Measurements from ENCODE around the gene CAPN13.

CAPN13 gene

DNA sequence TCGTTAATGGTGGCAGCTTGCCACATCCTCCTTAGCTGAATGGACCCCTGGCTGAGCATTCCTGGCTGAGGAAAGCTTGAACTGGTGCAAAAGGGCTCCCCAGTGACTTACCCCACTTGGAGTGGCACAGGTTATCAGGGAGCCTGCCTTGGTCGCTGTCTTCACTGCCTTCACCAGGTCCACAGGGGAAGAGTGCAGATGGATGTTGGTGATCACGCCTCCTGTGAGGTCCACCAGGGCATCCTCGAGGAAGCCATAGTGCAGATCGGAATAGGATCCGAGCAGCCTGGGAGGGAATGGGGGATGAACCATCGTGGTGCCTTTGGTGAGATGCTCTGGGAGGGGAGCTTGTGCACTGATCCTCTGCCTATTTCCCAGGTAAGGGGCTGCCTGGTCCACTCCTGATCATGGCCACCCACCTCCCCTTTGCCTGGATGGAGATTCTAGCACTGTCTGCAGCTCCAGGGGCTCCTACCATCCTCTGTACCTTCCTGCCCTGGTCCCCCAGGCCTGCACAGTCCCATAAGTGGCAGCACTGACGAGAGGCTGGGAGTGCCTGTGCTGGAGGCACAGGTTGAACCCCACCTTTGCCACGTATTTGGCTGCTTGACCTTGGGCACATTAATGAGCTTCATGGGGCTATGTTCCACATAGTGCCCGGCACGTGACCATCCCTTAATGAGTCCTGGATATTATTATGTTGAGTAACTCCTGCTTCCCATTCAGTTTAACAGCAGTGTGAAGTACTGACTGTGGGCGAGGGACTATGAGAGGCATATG lies 43.0 kb downstream of the CAPN13 start:
- DNase-seq: no peak

- DNase-seq: no peak
Measured at GRCh38 chr2:30763151-30763660, 44.0 kb downstream of the CAPN13 start.

GRCh38 chr2:30761226-30761625 lies 46.0 kb downstream of the CAPN13 start:
- no peak for DNase-seq

GRCh38 chr2:30759481-30759880 lies 47.8 kb downstream of the CAPN13 start:
- no peak for DNase-seq

DNA sequence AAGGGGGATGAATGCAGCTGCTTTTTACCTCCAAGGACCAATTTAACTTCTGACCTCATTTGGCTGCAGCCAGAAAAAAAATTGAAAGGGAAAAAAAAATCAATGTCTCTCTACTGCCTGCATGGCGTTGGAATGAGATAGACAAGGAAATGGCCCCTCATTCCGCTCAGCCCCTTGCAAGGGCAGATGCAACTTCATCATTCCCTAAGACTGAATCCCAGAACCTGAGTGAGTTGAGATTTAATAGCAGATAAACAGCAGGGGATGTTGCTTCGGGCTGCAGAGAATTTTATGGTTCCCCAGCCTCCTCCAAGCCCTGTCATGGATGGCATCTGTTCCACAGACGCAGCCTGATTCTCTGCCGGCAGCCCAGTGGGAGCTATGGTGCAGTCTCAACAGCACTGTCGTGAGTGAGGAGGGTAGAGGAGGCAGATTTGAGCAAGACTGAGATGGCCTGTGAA lies 49.0 kb downstream of the CAPN13 start:
- DNase-seq: no peak

DNA sequence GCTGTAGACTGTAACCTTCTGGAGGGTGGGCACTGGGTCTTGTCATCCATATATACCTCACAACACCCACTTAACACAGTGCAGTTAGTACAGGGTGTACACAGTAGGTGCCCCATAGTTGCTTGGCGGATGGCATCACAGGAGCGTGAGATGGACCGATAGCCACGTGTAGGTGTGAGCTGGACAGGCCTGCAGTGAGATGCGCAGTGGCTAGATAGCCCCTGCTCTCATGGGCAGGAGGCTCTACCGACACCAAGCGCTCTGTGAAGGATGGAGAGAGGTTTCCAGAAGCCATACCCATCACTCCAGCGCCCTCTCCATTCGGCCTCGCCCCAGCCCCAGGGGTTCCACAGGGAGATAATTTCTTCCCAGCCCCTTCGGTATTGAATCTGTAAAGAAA lies 49.5 kb downstream of the CAPN13 start:
- no peak for DNase-seq

DNA sequence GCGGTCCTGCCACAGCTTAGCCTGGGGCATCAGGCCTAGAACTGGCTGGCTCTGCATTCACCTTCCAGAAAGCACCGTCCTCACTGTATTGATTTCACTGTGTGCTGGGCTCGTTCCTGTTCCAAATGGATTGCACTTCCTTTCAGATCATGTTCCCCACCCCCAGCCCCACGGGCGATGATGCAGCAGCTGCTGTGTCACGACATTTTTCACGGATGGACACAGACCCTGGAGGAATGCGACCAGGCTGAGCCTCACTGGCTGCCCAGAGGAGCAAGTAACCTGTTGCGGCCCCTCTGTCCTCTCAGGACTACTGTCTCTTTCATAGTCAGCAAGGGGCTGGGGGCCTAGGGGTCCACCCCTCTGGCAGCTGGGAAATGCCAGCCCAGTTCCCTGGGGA lies 50.3 kb downstream of the CAPN13 start:
- DNase-seq: no peak

DNA sequence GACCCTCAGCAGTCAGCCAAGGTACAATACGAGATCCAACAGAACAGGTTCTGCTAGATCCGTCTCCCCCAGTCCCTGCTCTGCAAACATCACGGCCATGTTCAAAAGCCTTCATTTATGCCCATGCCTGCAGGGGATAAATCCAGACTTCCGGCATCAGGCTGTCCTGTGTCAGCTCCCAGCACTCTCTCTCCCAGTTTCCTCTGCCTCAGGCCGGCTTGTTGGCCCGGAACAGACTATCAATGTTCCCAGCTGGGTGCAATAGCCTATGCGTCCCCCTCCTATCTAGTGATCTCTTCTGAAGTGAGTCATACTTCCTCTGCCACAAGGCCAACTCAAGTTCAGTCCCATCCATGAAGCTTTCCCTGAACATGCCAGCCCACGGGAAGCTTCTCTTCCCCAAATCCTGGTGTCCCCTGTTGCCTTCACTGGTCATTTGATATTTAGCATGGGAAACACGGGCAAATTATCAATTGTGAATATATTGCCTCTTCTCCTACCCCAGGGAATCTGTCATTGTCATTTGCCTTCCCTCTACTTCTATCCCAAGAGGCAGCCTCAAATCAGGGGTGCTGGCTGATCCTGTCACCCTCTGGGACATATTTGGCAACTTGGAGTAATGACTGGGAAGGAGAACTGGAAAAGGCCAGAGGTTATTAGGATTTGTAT lies 51.1 kb downstream of the CAPN13 start:
- no peak for DNase-seq

DNA sequence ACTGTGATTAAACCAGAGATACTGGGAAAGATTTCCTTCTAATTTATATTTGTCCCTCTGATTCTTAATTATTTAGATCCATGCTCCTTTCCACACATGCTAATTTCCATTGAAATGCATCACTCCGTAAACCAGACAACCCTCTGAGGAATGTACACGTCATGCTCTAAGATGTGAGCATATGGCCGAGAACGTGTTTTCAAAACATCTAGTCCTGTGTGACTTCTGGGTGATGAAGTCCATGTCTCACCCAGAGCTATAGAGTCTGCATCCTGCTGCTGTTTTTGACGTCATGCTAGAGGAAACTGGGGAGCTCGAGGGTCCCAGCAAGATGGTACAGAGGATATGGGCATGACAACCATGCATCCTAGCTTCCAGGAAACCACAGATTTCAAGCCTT lies 53.6 kb downstream of the CAPN13 start:
- no peak for DNase-seq

DNA sequence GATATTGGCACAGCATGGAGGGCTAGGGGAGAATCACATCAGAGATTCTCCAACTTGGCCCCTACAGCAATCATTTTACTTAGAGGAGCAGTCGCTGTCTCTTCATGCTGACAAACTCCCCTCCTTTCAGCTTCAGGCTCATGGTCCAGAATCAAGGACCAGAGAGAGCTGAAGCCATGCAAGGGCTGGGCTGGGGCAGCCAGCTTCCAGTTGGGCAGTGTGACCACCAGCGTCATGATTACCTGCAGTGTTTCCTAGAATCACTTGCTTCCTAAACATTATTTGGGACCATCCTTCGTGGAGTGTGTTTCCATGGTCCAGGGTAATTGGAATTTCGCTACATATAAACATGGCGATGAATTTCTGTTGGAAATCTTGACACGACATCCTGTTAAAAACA lies 54.4 kb downstream of the CAPN13 start:
- DNase-seq: no peak

DNA sequence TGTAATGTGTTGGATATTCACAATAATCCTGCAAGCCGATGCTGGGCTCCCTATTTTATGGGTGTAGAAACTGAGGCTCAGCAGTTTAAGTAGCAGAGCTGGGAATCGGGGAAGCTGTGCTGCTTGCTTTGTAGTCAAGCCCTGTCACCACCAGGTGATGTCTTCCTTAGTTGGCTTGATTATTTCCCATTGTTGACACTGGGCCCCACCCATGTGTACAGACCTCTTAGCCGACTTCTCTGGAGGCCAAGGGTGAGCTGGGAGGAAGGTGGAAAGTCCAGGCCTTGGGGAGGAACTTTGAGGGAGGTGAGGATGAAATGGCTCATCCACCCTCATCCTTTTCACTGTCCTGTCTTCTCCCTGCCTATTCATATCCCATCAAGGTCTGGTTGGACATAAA lies 60.0 kb downstream of the CAPN13 start:
- DNase-seq: no peak

DNA sequence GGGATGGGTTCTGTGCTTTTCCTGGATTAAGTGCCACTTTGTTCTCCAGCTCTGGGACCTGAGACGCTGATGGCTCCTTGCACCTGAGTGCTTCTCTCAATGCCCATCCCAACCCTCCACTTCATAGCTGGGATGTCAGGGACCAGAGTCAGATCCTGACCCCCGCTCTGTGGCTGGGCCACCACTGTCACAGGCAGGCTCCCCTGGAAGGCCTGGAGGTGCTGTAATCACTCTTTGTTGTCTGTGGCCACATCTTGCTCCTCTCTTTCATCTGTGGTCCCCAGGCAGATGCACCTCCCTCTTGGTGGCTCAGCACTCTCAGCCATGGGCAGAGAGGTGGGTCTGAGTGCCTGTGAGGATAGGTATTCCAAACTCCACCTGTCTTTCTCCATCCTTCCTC lies 62.4 kb downstream of the CAPN13 start:
- DNase-seq: no peak

GRCh38 chr2:30741576-30741975 lies 65.7 kb downstream of the CAPN13 start:
- DNase-seq: no peak

DNA sequence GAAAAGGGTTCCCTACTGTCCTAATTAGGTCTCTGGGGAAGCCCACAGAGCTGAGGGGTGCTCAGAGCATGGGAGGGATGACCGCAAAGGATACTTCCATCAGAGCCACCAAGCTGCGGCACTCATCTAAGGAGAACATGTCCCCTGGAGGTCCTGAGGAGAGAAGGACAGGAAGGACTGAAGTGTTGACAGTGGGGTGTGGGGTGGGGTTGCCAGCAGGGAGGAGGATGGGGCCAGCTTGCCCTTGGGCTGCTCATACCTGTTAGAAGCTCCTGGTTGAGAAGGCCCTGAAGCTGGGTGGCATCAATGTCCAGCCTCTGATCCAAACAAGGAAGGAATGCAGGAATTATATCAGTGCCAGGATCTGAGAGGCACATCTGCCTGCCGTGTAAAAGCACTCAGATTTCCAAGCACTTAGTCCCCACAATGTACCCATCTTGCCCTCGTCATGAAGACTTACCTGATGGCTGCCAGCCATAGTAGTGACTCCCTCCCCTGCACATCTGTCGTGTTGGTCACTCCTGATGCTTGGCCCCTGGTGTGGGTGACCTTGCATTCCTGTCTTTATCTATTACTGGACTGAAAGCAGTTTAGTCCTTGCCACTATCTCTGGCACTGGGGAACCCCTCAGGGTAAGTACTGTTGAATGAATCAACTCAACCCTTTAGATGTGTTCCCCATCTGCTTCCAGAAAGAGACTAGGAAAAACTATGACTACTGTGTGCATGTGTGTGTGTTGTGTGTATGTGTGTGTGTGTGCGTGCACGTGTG lies 68.9 kb downstream of the CAPN13 start:
- DNase-seq: no peak

- DNase-seq: no peak
Measured at GRCh38 chr2:30737326-30737610, 70.0 kb downstream of the CAPN13 start.

GRCh38 chr2:30736461-30737325 lies 70.6 kb downstream of the CAPN13 start:
- no peak for DNase-seq

GRCh38 chr2:30733876-30734520 lies 73.2 kb downstream of the CAPN13 start:
- DNase-seq: no peak

DNA sequence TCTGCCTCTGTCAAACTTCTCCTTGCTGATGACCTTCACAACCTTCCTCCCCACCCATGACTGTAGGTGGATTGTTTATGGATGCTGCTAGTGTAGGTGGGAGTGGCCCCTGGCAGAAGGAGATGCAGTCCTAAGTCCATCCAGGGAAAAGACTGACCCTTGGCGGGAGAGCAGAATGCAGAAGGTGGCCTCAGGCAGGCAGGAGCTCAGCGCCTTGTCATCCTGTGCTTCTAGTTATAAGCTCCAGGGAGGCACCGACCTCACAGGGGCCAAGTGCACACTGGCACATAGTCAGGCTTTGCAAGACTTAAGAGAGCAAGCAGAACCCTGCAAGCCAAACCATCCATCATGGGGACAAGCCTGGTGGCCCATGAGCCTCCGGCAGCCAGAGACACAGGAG lies 74.4 kb downstream of the CAPN13 start:
- DNase-seq: no peak

DNA sequence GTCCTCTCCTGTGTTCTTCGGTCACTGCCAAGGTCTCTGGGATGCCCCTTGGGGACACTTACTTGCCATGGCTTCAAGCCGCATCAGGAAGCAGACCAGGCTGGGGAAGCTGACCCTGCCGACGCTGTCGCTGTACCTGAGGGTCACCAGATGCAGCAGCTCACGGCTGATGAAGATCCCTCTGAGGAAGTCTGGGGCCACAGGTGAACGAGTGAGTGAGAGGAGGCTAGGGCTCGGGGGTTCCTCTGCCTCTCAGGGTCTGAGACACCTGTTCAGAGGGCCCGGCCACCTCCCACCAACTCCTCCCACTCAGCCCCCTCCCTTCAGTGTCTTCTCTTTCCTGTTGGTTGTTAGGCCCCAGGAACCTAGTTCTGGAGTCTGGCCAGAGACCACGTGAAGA lies 74.9 kb downstream of the CAPN13 start:
- DNase-seq: no peak

DNA sequence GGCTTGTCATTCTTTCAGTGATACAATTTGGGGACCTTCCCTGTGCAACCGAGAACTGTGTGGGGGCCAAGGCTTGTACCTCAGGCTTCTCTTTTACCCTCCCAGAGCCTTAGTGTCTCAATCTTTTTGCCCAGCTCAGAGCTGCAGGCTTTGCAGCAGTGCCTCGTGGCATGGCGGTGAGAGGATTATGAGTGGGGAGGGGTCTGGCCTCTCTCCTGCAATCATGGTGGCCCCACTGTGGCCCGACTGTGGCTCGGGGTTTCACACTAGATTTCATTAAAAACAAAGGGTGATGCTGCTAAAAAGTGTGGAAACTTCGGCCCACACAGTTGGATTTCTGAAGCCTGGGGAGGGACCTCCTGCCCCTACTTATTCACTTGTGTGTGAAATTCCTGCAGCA lies 75.5 kb downstream of the CAPN13 start:
- DNase-seq: no peak

DNA sequence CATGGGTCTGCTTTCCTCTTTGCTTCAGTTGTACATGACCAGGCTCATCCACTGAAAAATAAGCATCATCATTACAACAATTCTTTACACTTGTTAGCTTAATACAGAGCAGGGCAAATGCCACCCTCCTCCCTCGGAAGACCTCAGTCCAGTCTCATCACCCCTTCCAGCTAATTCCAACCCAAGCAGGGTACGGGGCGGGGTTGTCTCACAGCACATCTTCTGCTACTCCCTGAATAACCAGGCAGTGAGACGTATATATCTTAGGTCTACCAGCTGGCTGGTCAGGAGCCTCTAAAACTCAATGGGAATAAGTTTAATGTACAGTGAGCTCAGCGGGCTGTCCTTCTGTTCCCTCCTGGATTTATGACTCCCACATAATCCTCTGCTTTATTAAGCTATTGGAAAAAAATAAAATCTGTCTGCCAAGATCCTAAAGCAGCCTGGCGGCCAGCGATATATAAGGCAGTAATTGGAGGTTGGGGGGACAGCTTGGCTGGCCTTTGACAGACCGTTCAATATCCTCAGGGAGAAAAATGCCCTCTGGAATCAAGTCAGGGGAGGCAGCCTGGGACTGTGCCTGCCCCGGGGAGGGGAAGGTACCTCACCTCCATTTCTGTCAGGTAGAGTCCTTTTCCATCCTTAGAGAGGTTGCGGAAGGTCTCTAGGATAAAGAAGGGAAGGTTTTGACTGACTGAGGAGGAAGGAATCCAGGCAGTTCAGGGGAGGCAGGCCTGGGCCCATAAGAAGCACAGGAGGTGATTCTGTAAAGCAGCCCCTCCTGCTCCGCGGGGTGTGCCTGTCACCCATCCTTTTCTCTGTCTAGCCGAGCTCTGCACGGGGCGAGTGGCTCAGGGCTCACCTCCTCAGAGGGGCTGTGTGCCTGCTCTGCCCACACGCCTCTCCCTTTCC lies 76.3 kb downstream of the CAPN13 start:
- DNase-seq: no peak
